Smooth muscle cell (in vitro differentiated cells): ENCODE results near the gene MED31. TPM values are rescaled to one million over a fixed set of nuclear protein-coding genes. Genes with fewer than 3 reads are reported as not detected.

ENCODE experiments used
- DNase-seq: peaks from one replicate; lab custom pipeline; 2025; ENCODE audit not compliant: unreplicated experiment; lab: John Stamatoyannopoulos, UW
- H2AFZ ChIP-seq: fragments of 200-600 bp; sonication (generic); 2 replicates; pipeline ENCODE4 v1.6.0; 2016; ENCODE audit warnings: antibody characterized with exemption, low read depth, mild to moderate bottlenecking
- H3F3A ChIP-seq: fragments of 200-600 bp; sonication (generic); 2 replicates; pipeline ENCODE4 v1.6.0; 2017; ENCODE audit warnings: antibody characterized with exemption, low read depth
- H3K27ac ChIP-seq: fragments of 200-600 bp; sonication (generic); 2 replicates; pipeline ENCODE4 v1.5.1; 2016; ENCODE audit warnings: low read depth, mild to moderate bottlenecking
- H3K27me3 ChIP-seq: fragments of 200-600 bp; sonication (generic); 2 replicates; pipeline ENCODE4 v1.6.1; 2016; ENCODE audit warnings: low read depth, mild to moderate bottlenecking
- H3K36me3 ChIP-seq: fragments of 200-600 bp; sonication (generic); 2 replicates; pipeline ENCODE4 v1.5.1; 2016; ENCODE audit warnings: low read depth
- H3K4me1 ChIP-seq: fragments of 200-600 bp; sonication (generic); 2 replicates; pipeline ENCODE4 v1.5.1; 2016; ENCODE audit warnings: low read depth
- H3K4me2 ChIP-seq: fragments of 200-600 bp; sonication (generic); 2 replicates; pipeline ENCODE4 v1.6.0; 2016; ENCODE audit warnings: mild to moderate bottlenecking
- H3K4me3 ChIP-seq: fragments of 200-600 bp; sonication (generic); 2 replicates; pipeline ENCODE4 v1.5.1; 2016; ENCODE audit warnings: mild to moderate bottlenecking
- H3K79me2 ChIP-seq: fragments of 200-600 bp; sonication (generic); 2 replicates; pipeline ENCODE4 v1.6.0; 2016; ENCODE audit warnings: low read depth, mild to moderate bottlenecking
- H3K9ac ChIP-seq: fragments of 200-600 bp; sonication (generic); 2 replicates; pipeline ENCODE4 v1.6.0; 2016; ENCODE audit warnings: low read depth
- H3K9me3 ChIP-seq: fragments of 200-600 bp; sonication (generic); replicated peaks from 2 replicates; pipeline ENCODE4 v1.5.1; 2016; ENCODE audit warnings: low read depth
- H4K20me1 ChIP-seq: fragments of 200-600 bp; sonication (generic); 2 replicates; pipeline ENCODE4 v1.6.0; 2016; ENCODE audit warnings: low read depth
- CTCF ChIP-seq: fragments of 200-600 bp; sonication (generic); IDR thresholded peaks from 2 replicates; pipeline ENCODE4 v1.5.1; 2017; ENCODE audit warnings: borderline replicate concordance, mild to moderate bottlenecking, antibody characterized with exemption; ENCODE audit not compliant: insufficient read depth, poor library complexity, severe bottlenecking
- WGBS: methylation state at CpG from one replicate; pipeline ENCODE4 v1.1.7; 2016; ENCODE audit warnings: low lambda C conversion rate; 5-methylcytosine and 5-hydroxymethylcytosine counted together
- polyA plus RNA-seq: library from polyadenylated mRNA; unstranded; fragments of >200 nt; fragmentation: Nextera tagmentation; extraction: Ambion mirVana; gene quantifications from 2 replicates; pipeline ENCODE4 v1.2.1, GENCODE V29; 2016
- total RNA-seq: library from RNA; depleted of rRNA; stranded (reverse); fragments of >200 nt; gene quantifications from 2 replicates; pipeline ENCODE4 v1.2.3, GENCODE V29; 2014

Gene MED31
- total and polyA plus RNA-seq, 2 experiments from 2014 or later, result 26.3 to 59.1 TPM

- no peak overlapping the region for H3K4me3 ChIP-seq
- no peaks in the 10 kb centered on the region for H4K20me1 ChIP-seq
- TF ChIP-seq CTCF, result no peak
- no peak for DNase-seq
- H3K9me3 ChIP-seq, result no peaks in the 10 kb centered on the region
- no peaks in the 10 kb centered on the region for H3K36me3 ChIP-seq
- no peak overlapping the region for H2AFZ ChIP-seq
- no peak overlapping the region for H3K4me2 ChIP-seq
- no peaks in the 10 kb centered on the region for H3K4me1 ChIP-seq
- H3K27me3 ChIP-seq, result peaks cover 11% of the 10 kb centered on the region
- H3K9ac ChIP-seq, result no peak overlapping the region
- H3K79me2 ChIP-seq, result no peaks in the 10 kb centered on the region
- no peaks in the 10 kb centered on the region for H3F3A ChIP-seq
- WGBS, result 93% methylated on average over 8 of the region's 8 CpGs
- peak overlapping the region; percentile 11 for H3K27ac ChIP-seq
These were observed 19.2 kb upstream of the MED31 start for GRCh38 chr17:6670571-6670970.

- H3K4me3 ChIP-seq, result no peak overlapping the region
- no peaks in the 10 kb centered on the region for H3K79me2 ChIP-seq
- no peak overlapping the region for H2AFZ ChIP-seq
- H3K9ac ChIP-seq, result no peak overlapping the region
- H3K36me3 ChIP-seq, result no peaks in the 10 kb centered on the region
- no peaks in the 10 kb centered on the region for H3K4me1 ChIP-seq
- H3F3A ChIP-seq, result no peaks in the 10 kb centered on the region
- H3K9me3 ChIP-seq, result no peaks in the 10 kb centered on the region
- no peak overlapping the region for H3K4me2 ChIP-seq
- TF ChIP-seq CTCF, result no peak
- 72% methylated on average over 10 of the region's 10 CpGs for WGBS
- peaks cover 11% of the 10 kb centered on the region for H3K27me3 ChIP-seq
- H3K27ac ChIP-seq, result peak overlapping the region; percentile 53
- H4K20me1 ChIP-seq, result no peaks in the 10 kb centered on the region
- no peak for DNase-seq
These were observed 18.2 kb upstream of the MED31 start for GRCh38 chr17:6669479-6670212.

- 90% methylated on average over 14 of the region's 14 CpGs for WGBS
- no peak for TF ChIP-seq CTCF
- Histone ChIP-seq H3K79me2 (no peaks in the 10 kb centered on the region), H4K20me1 (no peaks in the 10 kb centered on the region), H3K27me3 (peaks cover 11% of the 10 kb centered on the region), H2AFZ (no peak overlapping the region), H3K9me3 (no peaks in the 10 kb centered on the region), H3K27ac (peak overlapping the region; percentile 53), H3K9ac (no peak overlapping the region), H3K4me1 (no peaks in the 10 kb centered on the region), H3K36me3 (no peaks in the 10 kb centered on the region), H3F3A (no peaks in the 10 kb centered on the region), H3K4me3 (no peak overlapping the region), H3K4me2 (no peak overlapping the region)
- no peak for DNase-seq
These were observed 17.5 kb upstream of the MED31 start for GRCh38 chr17:6668727-6669425.

- no peaks in the 10 kb centered on the region for H3K9me3 ChIP-seq
- H3K36me3 ChIP-seq, result no peaks in the 10 kb centered on the region
- H4K20me1 ChIP-seq, result no peaks in the 10 kb centered on the region
- H3K4me1 ChIP-seq, result no peaks in the 10 kb centered on the region
- H3K27me3 ChIP-seq, result peaks cover 11% of the 10 kb centered on the region
- no peak overlapping the region for H2AFZ ChIP-seq
- TF ChIP-seq CTCF, result no peak
- no peaks in the 10 kb centered on the region for H3F3A ChIP-seq
- 94% methylated on average over 17 of the region's 17 CpGs for WGBS
- no peak overlapping the region for H3K4me2 ChIP-seq
- H3K4me3 ChIP-seq, result no peak overlapping the region
- no peak overlapping the region for H3K27ac ChIP-seq
- H3K9ac ChIP-seq, result no peak overlapping the region
- H3K79me2 ChIP-seq, result no peaks in the 10 kb centered on the region
- DNase-seq, result no peak
These were observed 16.8 kb upstream of the MED31 start for GRCh38 chr17:6668219-6668618.
